ENCODE measurements around the gene AREL1.

DNA sequence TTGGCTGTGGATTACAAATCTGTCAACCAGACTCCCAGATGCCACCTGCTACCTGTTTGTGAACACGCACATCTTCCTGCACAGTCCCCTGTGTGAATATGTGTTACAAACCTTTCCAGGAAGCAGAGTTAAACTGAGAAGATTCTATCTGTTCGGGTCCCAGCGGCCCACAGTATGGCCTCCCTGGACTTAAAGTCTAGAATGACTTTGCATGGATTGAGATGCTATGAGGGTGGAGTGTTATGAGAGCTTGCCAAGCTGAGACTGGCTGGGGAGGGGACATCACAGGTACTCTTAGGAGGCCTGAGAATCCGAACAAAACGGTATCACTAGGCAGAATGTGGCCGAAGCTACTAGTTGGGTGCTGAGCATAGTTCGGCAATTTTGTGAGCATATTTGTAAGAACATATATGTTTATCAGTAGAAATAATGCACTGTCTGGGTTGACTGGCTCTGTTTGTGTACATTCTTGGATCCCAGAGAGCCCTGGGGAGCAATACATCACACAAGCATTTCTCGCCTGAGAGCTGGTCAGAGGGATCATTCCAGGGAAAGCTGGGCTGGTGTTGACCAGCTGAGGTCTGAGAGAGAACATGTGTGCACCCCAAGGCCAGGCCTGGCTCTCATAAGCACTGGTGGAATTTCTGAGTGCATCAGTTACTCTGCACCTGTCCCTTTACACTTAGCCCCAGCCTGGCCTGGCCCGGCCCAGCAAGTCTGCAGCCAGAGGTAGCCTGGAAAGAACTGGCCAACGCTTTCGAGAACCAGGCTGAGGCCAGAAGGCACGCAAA is 71.1 kb downstream of the AREL1 start:
- TF ChIP-seq, protein P1, sequence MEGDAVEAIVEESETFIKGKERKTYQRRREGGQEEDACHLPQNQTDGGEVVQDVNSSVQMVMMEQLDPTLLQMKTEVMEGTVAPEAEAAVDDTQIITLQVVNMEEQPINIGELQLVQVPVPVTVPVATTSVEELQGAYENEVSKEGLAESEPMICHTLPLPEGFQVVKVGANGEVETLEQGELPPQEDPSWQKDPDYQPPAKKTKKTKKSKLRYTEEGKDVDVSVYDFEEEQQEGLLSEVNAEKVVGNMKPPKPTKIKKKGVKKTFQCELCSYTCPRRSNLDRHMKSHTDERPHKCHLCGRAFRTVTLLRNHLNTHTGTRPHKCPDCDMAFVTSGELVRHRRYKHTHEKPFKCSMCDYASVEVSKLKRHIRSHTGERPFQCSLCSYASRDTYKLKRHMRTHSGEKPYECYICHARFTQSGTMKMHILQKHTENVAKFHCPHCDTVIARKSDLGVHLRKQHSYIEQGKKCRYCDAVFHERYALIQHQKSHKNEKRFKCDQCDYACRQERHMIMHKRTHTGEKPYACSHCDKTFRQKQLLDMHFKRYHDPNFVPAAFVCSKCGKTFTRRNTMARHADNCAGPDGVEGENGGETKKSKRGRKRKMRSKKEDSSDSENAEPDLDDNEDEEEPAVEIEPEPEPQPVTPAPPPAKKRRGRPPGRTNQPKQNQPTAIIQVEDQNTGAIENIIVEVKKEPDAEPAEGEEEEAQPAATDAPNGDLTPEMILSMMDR (IDR thresholded peaks at IDR 0.05; ENCODE audit: low read depth, low read length, poor library complexity, severe bottlenecking): no peak
- no peak for TF ChIP-seq EZH2phosphoT487 (IDR thresholded peaks at IDR 0.05; ENCODE audit: borderline replicate concordance, low read length)
